ENCODE measurements around the gene LYPD6B.

Gene LYPD6B

GRCh38 chr2:149141046-149141445 lies 102.5 kb downstream of the LYPD6B start:
- no peak for DNase-seq (ENCODE audit: low read depth)
- in situ Hi-C loops (cut with HindIII; ENCODE audit: low sequenced_read_pairs): no loop called here

GRCh38 chr2:149143734-149144133 lies 105.2 kb downstream of the LYPD6B start:
- H3K4me3 ChIP-seq (ENCODE audit: low read depth, low read length): no peak overlapping the region
- in situ Hi-C loops (cut with HindIII; ENCODE audit: low sequenced_read_pairs): no loop called here
- TF ChIP-seq CTCF (IDR thresholded peaks at IDR 0.05; ENCODE audit: low read depth, low read length, missing control alignments): no peak
- peak; percentile 73 for DNase-seq (ENCODE audit: low read depth)

More at GRCh38 chr2:149141046-149141445, 102.5 kb downstream of the LYPD6B start:
- no peak overlapping the region for H3K4me3 ChIP-seq (ENCODE audit: low read depth, low read length)
- TF ChIP-seq CTCF (IDR thresholded peaks at IDR 0.05; ENCODE audit: low read depth, low read length, missing control alignments): no peak

- no peak overlapping the region for H3K4me3 ChIP-seq (ENCODE audit: low read depth, low read length)
- in situ Hi-C loops (cut with HindIII; ENCODE audit: low sequenced_read_pairs): no loop called here
- no peak for DNase-seq (ENCODE audit: low read depth)
- TF ChIP-seq CTCF (IDR thresholded peaks at IDR 0.05; ENCODE audit: low read depth, low read length, missing control alignments): no peak
Measured at GRCh38 chr2:149145314-149146295, 107.1 kb downstream of the LYPD6B start.

GRCh38 chr2:149146876-149147275 lies 108.4 kb downstream of the LYPD6B start:
- DNase-seq (ENCODE audit: low read depth): no peak
- in situ Hi-C loops (cut with HindIII; ENCODE audit: low sequenced_read_pairs): no loop called here
- no peak overlapping the region for H3K4me3 ChIP-seq (ENCODE audit: low read depth, low read length)
- no peak for TF ChIP-seq CTCF (IDR thresholded peaks at IDR 0.05; ENCODE audit: low read depth, low read length, missing control alignments)

- in situ Hi-C loops (cut with HindIII; ENCODE audit: low sequenced_read_pairs): no loop called here
- no peak for DNase-seq (ENCODE audit: low read depth)
- no peak for TF ChIP-seq CTCF (IDR thresholded peaks at IDR 0.05; ENCODE audit: low read depth, low read length, missing control alignments)
- no peak overlapping the region for H3K4me3 ChIP-seq (ENCODE audit: low read depth, low read length)
Measured at GRCh38 chr2:149148194-149149006, 109.9 kb downstream of the LYPD6B start.

- DNase-seq (ENCODE audit: low read depth): no peak
- no peak overlapping the region for H3K4me3 ChIP-seq (ENCODE audit: low read depth, low read length)
- in situ Hi-C loops (cut with HindIII; ENCODE audit: low sequenced_read_pairs): no loop called here
- no peak for TF ChIP-seq CTCF (IDR thresholded peaks at IDR 0.05; ENCODE audit: low read depth, low read length, missing control alignments)
Measured at GRCh38 chr2:149149007-149149297, 110.5 kb downstream of the LYPD6B start.
